NOMO-1 treated with dmso at 0.1 percent for 144 hours (cell line): ENCODE results near the gene CTPS2.
A peak's percentile ranks its signal among the peaks of the same experiment; 100 is the strongest.
"Not testable (repeated sequence)": the region's sequence is repeated elsewhere in the genome, so short reads cannot be mapped to it uniquely, and the experiment has no call there.

Experiments used
- DNase-seq: peaks from one replicate; lab custom pipeline; 2025; ENCODE audit not compliant: unreplicated experiment; lab: John Stamatoyannopoulos, UW

Gene CTPS2

DNA sequence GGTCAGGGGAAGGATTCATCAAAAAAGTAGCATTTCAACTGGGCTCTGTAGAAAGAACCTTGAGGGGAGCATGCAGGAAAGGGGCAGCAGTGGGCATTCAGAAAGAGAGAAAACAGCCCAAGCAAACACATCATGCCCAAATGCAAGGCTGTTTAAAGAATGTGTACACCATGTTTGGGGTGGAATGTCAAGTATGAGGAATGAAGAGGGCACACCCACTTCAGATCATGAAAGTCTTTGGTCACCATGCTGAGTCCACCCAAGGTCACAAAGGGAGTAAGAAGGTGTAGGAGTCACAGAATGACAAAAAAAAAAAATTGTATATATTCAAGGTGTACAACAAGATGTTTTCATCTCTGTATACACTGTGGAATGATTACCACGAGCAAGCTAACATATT, 53.1 kb downstream of the CTPS2 start:
- no peak for DNase-seq

DNA sequence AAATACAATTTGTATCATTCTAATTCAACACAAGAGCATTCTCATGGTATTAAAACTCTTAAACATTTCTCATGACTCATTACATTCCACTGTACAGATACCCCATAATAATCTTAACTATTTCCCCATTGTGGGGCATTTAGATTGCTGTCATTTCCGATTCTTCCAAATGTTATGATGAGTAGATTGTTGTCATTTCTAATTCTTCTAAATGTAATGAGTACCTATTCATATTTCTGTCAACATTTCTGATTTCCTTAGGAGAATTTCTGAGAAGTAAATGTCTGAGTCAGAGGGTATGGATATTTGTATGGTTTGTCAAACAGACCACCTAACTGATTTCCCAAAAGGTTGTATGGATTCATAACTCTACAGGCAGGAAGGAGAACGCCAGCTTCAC, 54.2 kb downstream of the CTPS2 start:
- DNase-seq: no peak

DNA sequence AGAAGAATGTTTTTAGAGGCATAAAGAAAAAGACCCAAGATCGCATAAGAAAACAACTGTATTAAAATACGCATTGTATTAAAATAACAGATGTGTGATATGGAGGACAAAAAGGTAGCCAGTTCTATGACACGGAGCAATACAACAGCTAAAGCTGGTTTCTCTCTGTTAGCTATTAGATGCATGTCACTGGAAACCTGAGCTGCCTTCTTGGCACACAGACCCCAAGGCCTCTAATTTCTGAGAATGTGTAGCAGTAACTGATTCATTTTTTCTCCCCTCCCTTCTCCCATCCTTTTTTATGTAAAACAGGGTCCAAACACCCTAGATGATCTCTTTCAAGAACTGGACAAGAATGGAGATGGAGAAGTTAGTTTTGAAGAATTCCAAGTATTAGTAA, 58.4 kb downstream of the CTPS2 start:
- no peak for DNase-seq

DNA sequence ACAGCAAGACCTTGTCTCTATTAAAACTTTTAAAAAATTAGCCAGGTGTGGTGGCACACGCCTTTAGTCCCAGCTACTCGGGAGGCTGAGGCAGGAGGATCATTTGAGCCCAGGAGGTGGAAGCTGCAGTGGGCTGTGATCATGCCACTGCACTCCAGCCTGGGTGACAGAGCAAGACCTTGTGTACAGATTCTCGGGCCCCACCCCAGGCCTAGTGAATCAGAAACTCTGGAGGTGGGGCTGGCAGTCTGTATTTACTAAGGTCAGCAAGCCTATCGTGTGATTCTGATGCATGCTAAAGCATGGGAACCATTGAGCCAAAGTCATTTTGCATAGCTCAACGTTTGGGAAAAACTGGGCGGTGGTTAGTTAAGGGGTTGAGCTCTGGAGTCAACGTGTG, 59.0 kb downstream of the CTPS2 start:
- no peak for DNase-seq

DNA sequence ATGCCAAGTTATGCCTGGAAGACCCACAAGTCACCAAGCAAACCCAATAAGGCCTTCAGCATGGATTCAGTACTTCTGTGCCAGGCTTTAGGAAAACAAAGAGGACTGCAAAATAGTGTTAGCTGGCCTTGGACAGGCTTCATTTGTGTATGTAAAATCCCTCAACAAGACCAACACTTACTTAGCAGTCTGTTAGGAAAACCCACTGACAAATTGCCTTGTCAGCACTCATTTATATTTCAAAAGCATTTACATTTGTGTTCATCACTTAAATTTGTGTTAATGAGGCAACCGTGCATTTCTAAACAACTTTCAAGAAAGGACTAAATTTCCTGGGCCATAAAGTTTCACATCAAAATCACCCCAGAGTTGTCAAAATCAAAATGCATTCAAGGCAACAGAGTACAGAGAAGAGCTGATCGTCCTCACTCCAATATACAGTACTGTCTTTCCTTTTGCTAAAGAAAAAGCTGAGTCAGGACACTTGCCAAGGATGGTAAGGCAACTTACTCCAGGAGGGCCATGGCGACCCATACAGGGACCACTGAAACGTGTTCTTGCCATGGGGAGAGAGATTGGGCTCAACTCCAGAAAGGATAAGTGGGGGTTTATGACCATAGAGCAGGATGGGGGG, 61.0 kb downstream of the CTPS2 start:
- DNase-seq: no peak

DNA sequence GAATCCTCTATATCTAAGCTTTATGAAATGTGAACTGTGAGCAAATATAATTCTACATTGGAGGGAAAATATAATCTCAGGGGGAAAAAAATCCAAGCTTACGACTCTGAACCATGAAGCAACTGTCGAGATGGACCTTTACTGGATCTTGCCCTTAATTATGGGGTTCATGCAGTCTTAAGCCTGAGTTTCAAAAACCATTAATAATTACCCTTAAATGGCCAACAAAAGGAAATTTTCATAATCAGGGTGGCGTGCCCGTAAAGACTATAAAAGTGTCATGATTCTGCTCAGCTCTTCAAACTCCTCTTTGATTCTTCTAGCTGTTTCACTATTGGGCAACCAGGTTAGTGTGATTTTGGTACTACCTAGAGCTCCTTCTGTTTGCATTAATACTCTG, 62.6 kb downstream of the CTPS2 start, which contains the start of gene S100G:
TSS of gene S100G (plus strand) at position 301 of the 400 bp plus-strand sequence. CDS start 849 bp downstream, outside the sequence.
- no peak for DNase-seq

DNA sequence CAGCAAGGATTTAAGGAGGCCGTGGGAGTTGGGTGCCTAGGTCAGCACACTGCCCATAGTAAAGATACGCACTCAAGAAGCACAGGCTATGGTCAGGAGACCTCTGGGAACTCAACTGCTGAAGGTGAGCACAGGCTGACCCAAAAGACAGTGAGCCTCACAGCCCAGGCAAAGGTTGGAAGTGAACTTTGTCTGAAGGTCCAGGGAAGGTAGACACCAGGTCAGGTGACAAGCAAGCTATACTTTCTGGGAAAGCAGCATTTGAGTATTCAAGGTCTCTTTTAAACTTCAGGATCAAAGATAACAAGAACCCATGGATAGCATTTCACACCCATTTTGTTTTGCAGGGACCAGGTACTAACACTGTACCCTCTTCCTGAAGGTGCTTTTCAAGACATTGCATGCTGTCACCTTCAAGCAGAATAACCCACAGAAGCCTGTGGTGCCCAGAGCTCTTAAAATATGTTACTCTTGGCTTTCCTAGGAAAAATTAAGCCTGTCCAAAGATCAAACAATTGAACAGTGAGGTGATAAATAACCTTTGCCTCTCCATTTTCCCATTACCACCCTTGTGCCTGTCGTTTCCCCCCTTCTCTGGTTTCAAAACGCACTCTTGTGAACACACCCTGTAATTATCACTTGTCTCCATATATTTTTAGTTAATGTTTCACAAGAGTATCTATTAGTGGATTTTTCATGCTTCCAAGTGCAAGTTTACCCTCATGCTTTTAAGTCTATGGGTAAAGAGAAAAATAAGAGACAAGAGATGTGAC, 65.9 kb downstream of the CTPS2 start:
- DNase-seq: peak; percentile 36

DNA sequence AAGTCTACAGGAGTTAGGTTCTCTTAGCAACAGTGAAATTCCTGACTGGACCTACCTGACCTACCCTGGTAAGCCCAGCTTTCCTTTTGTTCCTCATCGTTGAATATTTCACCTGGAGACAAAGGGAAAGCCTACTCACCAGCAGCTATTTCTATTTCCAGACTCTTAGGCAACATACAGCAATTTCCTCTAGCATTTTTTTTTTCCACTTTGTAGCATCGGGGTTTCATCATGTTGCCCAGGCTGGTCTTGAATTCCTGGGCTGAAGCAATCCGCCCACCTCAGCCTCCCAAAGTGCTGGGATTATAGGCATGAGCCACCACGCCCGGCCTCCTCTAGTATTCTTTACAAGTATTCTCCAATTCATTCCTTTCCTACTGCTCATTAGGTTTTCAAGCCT, 69.3 kb downstream of the CTPS2 start:
- no peak for DNase-seq

DNA sequence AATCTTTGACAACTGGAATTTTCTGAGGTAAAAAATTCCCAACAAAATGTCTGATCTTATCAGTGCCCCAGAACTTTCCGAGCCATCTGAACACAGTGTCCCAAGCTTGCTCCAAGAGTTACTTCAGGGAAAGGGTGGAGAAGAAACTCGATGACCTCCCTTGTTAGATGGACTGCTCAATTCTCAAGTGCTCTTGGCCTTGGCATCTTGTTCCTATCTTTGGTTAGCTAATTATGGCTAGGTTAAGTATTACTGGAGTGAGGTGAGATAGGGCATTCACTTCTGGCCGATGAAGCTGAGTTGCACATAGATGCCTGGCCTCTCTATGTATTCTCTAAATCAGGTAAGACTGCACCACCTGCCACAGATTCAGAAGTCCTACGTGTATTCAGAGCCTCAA, 71.6 kb downstream of the CTPS2 start:
- no peak for DNase-seq

DNA sequence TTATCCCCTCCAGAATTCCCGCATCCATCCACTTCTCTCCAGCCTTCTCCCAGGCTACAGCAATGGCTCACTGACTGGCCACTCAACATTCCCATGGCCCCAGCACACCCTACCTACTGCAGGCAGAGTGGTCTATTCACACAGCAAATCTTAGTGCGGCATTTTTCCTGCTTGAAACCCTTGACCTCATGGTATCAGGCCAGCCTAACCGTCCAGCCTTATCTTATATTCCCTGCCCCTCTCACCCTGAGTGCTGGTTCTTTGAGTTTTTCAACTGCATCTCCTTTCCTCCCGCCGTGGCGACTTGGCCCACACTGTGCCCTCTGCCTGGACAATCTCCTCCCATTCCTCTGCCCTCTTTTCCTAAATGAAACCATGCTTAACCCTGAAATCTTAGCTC, 72.5 kb downstream of the CTPS2 start:
- no peak for DNase-seq

DNA sequence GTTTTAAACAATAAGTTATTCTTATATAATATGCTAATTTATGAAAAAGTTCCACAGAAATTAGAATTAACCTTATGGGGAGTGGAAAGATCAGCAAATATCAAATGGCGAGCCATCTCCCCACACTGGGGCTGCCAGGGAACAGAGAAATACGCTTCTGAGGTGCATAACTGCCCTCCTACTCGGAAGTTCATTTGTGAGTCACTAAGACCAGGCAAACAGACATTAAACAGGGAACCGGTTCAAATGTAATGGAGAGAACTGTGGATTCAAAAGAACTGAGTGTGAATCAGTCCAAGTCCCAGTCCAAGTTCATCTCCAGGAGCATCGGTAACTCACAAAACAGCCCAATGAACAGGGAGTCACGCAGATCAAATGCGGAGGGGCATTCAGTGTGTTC, 73.9 kb downstream of the CTPS2 start:
- DNase-seq: no peak

DNA sequence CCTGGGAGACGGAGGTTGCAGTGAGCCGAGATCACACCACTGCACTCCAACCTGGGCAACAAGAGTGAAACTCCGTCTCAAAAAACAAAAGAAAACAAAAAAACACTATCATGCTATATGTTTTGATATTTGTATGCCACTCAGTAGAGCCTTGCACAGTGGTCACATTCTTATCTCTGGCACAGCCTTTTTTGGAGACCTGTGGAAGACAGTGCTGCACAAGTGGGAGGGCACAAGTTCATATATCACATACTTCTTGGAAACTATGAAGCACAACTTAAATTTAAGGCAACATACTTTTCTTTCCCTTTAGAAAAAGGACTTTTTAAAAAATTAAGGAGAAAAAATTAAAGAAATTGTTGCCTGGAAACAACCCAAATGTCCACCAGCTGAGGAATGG, 76.9 kb downstream of the CTPS2 start:
- no peak for DNase-seq

DNA sequence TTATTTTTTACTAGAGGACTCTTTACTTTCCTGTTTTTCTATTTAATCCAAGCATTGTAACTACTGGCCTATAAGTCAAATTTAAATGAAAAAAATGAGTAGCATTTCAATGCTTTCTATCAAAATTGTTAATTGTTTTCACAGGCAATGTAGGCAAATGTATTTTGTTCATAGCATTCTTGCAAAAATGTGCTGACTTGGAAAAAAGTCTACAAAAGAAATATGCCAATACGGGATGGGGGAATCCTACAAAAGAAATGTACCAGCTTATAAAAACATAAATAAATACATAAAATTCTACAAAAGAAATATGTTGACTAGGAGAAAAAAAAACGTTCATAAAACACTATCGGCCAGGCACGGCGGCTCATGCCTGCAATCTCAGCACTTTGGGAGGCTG, 77.4 kb downstream of the CTPS2 start:
- DNase-seq: no peak

DNA sequence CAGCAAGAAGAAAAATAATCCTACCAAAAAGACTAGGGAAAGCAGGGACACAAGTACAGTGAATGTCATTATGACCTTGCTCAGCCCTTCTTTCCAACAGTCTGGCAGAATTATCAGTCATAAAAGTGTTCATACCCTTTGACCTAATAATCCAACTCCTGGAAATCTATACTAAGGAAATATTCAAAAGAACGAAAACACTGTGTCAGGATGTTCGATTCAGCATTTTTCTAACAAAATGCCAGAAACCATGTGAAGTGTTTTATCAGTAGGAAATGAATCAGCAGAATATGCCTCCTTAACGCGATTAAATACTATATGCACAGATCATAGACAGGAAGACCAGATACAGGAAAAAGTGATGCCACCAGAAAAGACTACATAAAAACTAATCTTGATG, 78.7 kb downstream of the CTPS2 start:
- DNase-seq: no peak

DNA sequence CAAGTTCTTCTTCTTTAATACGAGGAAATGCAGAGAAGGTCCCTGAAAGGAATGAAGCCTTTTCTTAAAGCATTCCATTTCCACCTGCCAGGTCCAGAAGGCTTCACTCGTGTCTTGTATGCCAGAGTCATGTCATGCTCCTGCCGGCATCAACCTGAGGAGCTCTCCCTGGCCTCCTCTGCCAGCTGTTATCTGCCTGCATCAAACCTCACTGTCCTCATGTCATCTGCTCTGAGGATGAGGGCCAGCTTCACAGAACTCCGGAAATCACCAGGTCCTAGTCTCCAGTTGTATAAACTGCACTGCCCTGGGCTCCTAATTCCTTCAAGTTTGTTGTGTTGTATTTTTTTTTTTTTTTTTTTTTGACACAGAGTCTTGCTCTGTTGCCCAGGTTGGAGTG, 82.6 kb downstream of the CTPS2 start:
- DNase-seq: no peak

DNA sequence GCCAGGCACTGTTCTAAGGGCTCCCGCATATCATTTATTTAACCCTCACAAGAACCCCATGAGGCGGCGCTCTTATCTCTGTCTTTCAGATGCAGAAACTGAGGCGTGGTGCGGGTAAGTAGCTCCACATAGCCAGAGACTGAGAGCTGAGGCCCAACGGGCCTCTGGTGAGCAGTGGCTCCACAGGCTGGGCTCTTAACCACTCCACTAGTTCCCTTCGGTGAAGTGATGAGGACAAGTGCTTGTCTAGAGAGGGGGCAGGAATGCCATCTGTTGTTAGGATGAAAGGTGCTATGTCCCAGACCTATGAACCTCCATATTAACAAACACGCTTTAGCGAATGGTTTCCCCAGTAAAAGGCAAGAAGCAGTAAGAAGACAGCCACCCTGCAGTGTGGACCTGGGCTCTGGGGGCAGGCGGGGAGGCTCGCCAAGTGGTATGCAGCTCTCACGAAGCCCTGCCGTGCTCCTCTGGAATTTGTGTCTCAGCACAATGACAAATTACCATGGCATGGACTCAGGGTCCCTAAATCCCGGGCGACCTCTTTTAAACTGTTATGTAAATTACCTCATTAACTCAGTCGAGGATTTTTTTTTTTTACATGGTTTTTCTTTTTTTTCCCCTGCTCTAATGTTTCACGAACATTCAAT, 83.4 kb downstream of the CTPS2 start:
- DNase-seq: no peak

DNA sequence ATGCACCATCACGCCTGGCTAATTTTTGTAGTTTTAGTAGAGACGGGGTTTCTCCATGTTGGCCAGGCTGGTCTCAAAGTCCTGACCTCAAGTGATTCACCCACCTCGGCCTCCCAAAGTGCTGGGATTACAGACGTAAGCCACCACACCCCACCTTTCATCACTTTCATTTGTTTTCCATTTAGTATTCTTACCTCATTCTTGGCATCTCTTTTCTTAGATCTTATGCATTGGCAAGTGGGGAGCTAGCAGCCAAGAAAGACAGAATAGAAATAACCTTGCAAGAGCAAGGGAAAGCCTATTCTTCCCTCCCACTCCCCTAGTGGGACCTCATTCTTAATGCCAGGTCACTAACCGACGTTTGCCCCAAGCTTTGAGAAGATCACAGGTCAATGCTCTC, 84.0 kb downstream of the CTPS2 start:
- not testable (repeated sequence) for DNase-seq

DNA sequence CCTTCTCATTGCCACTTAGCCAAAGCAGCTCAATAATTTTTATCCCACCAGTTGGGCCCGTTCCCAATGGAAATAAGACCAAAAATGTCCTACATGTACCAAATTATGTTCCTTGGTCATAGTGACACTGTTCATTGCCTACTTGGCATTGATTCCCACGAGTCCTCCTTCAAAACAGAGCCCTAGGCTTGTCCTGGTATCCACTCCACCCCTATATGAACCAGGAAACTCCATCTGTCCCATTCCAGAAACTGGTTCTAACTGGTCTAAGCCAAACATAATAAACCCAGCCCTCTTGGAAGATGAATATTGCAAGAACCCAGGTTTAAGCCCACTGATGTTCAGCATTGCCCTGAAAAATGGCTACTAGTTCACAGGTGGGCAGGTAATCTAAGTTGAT, 93.4 kb downstream of the CTPS2 start:
- DNase-seq: no peak

DNA sequence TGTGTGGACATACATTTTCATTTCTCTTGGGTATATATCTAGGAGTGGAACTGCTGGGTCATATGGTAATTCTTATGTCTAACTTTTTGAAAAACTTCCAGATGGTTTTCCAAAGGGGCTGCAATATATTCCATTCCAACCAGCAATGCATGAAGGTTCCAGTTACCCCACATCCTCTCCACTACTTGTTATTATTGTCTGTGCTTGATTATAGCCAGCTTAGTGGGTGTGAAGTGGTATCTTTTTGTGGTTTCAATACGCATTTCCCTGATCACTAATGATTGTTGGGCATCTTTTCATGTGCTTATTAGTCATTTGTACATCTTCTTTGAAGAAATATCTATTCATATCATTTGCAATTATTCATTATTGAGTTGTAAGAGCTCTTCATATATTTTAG, 94.0 kb downstream of the CTPS2 start:
- DNase-seq: no peak

DNA sequence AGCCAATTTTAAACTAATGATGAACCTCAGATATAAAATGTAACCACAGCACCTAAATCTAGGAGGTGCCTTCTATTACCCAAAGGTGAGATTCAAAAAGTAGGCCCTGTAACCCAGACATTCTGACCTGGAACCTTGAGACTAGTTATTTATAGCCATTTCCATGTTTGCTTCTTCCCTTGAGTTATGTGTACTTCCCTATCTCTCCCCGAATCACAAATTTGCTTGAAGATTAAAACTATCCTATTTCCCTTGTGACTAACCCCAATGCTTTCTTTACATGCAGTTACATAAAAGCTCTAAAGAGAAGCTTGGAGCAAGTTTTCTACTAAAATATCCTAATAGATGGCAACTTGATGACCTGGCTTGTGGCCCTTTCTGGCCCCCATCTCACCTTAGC, 95.1 kb downstream of the CTPS2 start:
- no peak for DNase-seq

DNA sequence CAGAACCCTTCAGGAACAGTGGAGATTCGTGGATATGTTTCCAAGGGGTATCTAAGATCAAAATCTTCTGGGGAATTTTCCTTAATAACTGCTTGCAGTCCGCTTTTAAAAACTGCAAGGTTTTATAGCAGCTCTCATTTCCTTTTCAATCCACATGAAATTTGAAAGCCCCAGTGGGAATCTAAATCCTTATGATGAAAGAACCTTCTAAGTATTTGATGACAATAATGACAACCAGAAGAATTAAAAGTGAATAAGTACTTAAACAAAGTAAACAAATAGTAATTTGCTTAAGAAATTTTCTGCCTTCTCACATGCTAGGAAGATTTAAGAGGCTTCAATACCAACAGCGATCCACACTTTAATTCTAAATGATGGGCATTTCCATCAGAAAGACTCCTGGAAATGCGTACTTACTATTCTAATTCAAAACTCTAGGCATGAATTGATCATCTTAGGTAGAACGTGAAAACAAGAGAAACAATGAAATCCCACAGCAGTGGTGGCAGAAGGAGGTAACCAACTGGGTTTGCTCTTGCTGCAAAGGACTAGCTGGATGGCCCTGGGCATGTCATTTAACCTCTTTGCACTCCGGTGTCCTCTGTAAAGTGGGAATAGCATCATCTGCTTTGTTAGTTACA, 100.1 kb downstream of the CTPS2 start:
- DNase-seq: no peak

DNA sequence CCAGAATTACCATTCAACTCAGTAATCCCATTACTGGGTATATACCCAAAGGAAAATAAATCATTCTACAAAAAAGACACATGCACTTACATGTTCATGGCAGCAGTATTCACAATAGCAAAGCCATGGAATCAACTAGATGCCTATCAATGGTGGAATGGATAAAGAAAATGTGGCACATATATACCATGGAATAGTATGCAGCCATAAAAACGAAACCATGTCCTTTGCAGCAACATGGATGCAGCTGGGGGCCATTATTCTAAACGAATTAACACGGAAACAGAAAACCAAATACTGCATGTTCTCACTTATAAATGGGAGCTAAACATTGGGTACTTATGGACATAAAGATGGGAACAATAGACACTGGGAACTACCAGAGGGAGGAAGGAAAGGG, 101.8 kb downstream of the CTPS2 start:
- not testable (repeated sequence) for DNase-seq
